Measurements from ENCODE around the gene PON2. TPM values are rescaled to one million over a fixed set of nuclear protein-coding genes. Genes with fewer than 3 reads are reported as not detected.
"Not testable (repeated sequence)": the region's sequence is repeated elsewhere in the genome, so short reads cannot be mapped to it uniquely, and the experiment has no call there.

The PON2 gene
- total and polyA plus RNA-seq, 2 of the 8 experiments (the other 6 are each of a cell fraction or from before 2014, with no cell fraction given), result 20.6 to 31.0 TPM

GRCh38 chr7:95467912-95468607 is 33.2 kb upstream of the PON2 start (continued):
- no peak for TF ChIP-seq HDAC6 (IDR thresholded peaks at IDR 0.05; ENCODE audit: low read depth, low read length)
- TF ChIP-seq MAX (IDR thresholded peaks at IDR 0.05), result no peak
- no peak for TF ChIP-seq SIN3A (conservative IDR thresholded peaks at IDR 0.05 in 1 of 2, IDR thresholded peaks at IDR 0.05 in 1 of 2; ENCODE audit: low read depth in 1 of 2, low read length in 2 of 2)
- TF ChIP-seq KDM5A (IDR thresholded peaks at IDR 0.05; ENCODE audit: low read length), result no peak

- CTCF ChIA-PET (ENCODE audit: partially characterized antibody), result not testable (repeated sequence)
Measured at GRCh38 chr7:95460653-95461052, 25.8 kb upstream of the PON2 start.

More at GRCh38 chr7:95460653-95461052, 25.8 kb upstream of the PON2 start:
- H2AK5ac ChIP-seq (ENCODE audit: low read depth, low read length); H4K20me1 ChIP-seq (replicated peaks in 1 of 2; ENCODE audit: control insufficient read depth in 1 of 2, insufficient read depth in 2 of 2, low read length in 2 of 2); H3K23me2 ChIP-seq (ENCODE audit: low read depth, low read length); H4K91ac ChIP-seq (replicated peaks; ENCODE audit: insufficient read length, low read length); H3K27ac ChIP-seq (ENCODE audit: low read depth, low read length); FAIRE-seq; H3K18ac ChIP-seq (ENCODE audit: extremely low read depth, low read length); H3K4me2 ChIP-seq (ENCODE audit: insufficient read depth in 1 of 2, low read depth in 2 of 2, low read length in 2 of 2); H2BK15ac ChIP-seq (ENCODE audit: low read length); H4K8ac ChIP-seq (ENCODE audit: extremely low read depth, insufficient read depth, low read length); H2BK20ac ChIP-seq (ENCODE audit: low read length); H3K27me3 ChIP-seq (replicated peaks in 1 of 4; ENCODE audit: control insufficient read depth in 3 of 4, extremely low read depth in 1 of 4, insufficient read depth in 3 of 4, low read length in 3 of 4); H2BK120ac ChIP-seq (replicated peaks; ENCODE audit: low read depth, low read length); H2BK5ac ChIP-seq (ENCODE audit: low read depth, low read length); H3K4me3 ChIP-seq (ENCODE audit: extremely low read depth in 1 of 4, insufficient read depth in 2 of 4, low read depth in 3 of 4, low read length in 4 of 4); H4K5ac ChIP-seq (ENCODE audit: insufficient read length, low read depth, low read length); H3K4me1 ChIP-seq (replicated peaks in 1 of 4; ENCODE audit: control insufficient read depth in 3 of 4, insufficient read depth in 4 of 4, low read length in 3 of 4); H2AFZ ChIP-seq (ENCODE audit: low read length); H3K23ac ChIP-seq (ENCODE audit: insufficient read length); H3K56ac ChIP-seq (replicated peaks; ENCODE audit: insufficient read length, low read depth, low read length); H3K9ac ChIP-seq (replicated peaks in 1 of 4; ENCODE audit: extremely low read depth in 1 of 4, low read depth in 3 of 4, low read length in 3 of 4); H3K79me1 ChIP-seq (ENCODE audit: low read depth, low read length); H2BK12ac ChIP-seq (ENCODE audit: low read depth, low read length); DNase-seq (ENCODE audit: low read depth in 1 of 2, low spot score in 2 of 2); H3K14ac ChIP-seq (ENCODE audit: insufficient read length); POLR2A ChIA-PET (ENCODE audit: partially characterized antibody); H3K79me2 ChIP-seq (ENCODE audit: control insufficient read depth in 1 of 2, insufficient read depth in 2 of 2, low read length in 2 of 2); H3K4ac ChIP-seq (replicated peaks; ENCODE audit: insufficient read length, low read depth, low read length); H3K36me3 ChIP-seq (ENCODE audit: control insufficient read depth in 2 of 4, insufficient read depth in 4 of 4, low read length in 3 of 4): not testable (repeated sequence)
- 90% methylated on average over 2 of the region's 2 CpGs; no CpG with 5 or more reads in 1 of the 2 experiments for WGBS, 2 experiments (ENCODE audit: extremely low coverage in 1 of 2, insufficient coverage in 1 of 2, insufficient read length in 1 of 2, insufficient replicate concordance in 2 of 2, low coverage in 1 of 2, low lambda C conversion rate in 2 of 2, missing lambda C conversion rate in 1 of 2)
- H3K9me3 ChIP-seq (ENCODE audit: insufficient read depth in 2 of 2, low read depth in 1 of 2, low read length in 1 of 2), result peaks cover 7 to 13% of the 10 kb centered on the region in 2 experiments; a peak in 3 of 4 replicates
